ENCODE data around the gene HLA-DPB1. TPM values are rescaled to one million over a fixed set of nuclear protein-coding genes. Genes with fewer than 3 reads are reported as not detected.

HLA-DPB1 gene
- total RNA-seq, 1 donor from 2014 or later, result 5.5 TPM

DNA sequence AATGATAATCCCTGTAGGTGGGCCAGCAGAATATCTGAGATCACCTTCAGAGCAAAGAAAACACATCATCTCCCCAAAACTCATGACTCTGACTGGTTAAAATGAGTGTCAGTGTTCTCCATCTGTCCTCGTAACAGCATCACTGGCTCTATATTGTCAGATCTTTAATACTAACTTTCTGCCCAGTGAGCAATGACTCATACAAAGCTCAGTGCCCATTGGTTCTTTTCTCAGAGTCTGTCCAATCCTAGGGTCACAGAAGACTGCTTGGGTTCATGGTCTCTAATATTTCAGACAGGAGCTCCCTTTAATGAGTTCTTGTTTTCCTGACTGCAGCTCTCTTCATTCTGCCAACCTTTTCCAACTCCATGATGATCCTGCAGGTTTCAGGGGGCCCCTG, 36.4 kb downstream of the HLA-DPB1 start:
- H3K27me3 Mint-ChIP-seq (ENCODE audit: unreplicated experiment), result peaks cover 88% of the 10 kb centered on the region
- TF ChIP-seq, protein P1, sequence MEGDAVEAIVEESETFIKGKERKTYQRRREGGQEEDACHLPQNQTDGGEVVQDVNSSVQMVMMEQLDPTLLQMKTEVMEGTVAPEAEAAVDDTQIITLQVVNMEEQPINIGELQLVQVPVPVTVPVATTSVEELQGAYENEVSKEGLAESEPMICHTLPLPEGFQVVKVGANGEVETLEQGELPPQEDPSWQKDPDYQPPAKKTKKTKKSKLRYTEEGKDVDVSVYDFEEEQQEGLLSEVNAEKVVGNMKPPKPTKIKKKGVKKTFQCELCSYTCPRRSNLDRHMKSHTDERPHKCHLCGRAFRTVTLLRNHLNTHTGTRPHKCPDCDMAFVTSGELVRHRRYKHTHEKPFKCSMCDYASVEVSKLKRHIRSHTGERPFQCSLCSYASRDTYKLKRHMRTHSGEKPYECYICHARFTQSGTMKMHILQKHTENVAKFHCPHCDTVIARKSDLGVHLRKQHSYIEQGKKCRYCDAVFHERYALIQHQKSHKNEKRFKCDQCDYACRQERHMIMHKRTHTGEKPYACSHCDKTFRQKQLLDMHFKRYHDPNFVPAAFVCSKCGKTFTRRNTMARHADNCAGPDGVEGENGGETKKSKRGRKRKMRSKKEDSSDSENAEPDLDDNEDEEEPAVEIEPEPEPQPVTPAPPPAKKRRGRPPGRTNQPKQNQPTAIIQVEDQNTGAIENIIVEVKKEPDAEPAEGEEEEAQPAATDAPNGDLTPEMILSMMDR (IDR thresholded peaks at IDR 0.05), result no peak
- no peaks in the 10 kb centered on the region for H3K36me3 Mint-ChIP-seq (ENCODE audit: unreplicated experiment)
- H3K4me3 Mint-ChIP-seq (ENCODE audit: unreplicated experiment), result no peak overlapping the region
- no peak overlapping the region for H3K27ac Mint-ChIP-seq (ENCODE audit: unreplicated experiment)
- H3K4me1 Mint-ChIP-seq (ENCODE audit: unreplicated experiment), result peaks cover 7% of the 10 kb centered on the region
- no peaks in the 10 kb centered on the region for H3K9me3 Mint-ChIP-seq (ENCODE audit: unreplicated experiment)
- DNase-seq (ENCODE audit: extremely low spot score, unreplicated experiment), result no peak

DNA sequence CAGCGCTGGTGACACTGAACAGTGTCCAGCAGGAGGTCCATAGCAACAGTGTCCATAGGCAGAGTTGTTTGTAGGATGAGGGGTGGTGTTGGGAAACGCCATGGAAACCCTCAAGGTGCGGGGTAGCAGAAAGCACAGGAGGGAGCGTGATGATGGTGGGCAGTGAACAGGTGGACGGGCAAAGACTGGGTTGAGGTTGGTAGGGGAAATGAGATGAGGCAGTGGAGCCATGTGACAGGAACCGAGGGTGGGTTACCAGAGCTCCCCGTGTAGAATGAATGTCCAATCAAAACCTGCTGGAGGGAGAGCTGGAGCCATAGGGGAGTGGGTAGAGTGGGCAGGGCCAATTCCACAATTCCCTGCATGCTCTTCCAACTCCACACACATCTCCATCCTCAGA, 38.0 kb downstream of the HLA-DPB1 start:
- Mint-ChIP-seq H3K27ac (ENCODE audit: unreplicated experiment) (no peak overlapping the region), H3K9me3 (ENCODE audit: unreplicated experiment) (no peaks in the 10 kb centered on the region), H3K4me3 (ENCODE audit: unreplicated experiment) (no peak overlapping the region), H3K36me3 (ENCODE audit: unreplicated experiment) (no peaks in the 10 kb centered on the region), H3K27me3 (ENCODE audit: unreplicated experiment) (peaks cover 86% of the 10 kb centered on the region), H3K4me1 (ENCODE audit: unreplicated experiment) (peaks cover 8% of the 10 kb centered on the region)
- TF ChIP-seq, protein P1 (IDR thresholded peaks at IDR 0.05), result no peak
- DNase-seq (ENCODE audit: extremely low spot score, unreplicated experiment), result no peak

DNA sequence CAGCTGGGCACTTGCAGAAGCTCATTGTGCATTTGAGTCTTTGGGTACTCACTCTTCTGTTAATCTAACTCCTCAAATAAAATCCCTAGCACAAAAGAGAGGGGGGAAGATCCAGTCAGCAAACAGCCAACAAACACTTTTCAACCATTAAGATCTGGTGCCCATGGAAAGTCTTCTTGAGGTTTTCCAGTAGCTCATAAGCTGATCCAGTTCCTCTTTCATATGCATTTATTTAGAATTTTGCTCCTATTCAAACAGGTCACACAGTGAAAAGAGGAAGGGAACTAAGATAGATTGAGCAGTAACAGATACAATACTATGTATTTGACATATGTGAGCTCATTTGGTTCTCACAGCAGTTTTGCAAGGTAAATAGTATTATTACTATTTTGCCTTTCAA, 38.6 kb downstream of the HLA-DPB1 start:
- DNase-seq (ENCODE audit: extremely low spot score, unreplicated experiment), result no peak
- no peak overlapping the region for H3K4me3 Mint-ChIP-seq (ENCODE audit: unreplicated experiment)
- H3K4me1 Mint-ChIP-seq (ENCODE audit: unreplicated experiment), result peaks cover 8% of the 10 kb centered on the region
- TF ChIP-seq, protein P1 (IDR thresholded peaks at IDR 0.05), result no peak
- H3K27ac Mint-ChIP-seq (ENCODE audit: unreplicated experiment), result no peak overlapping the region
- no peaks in the 10 kb centered on the region for H3K36me3 Mint-ChIP-seq (ENCODE audit: unreplicated experiment)
- H3K27me3 Mint-ChIP-seq (ENCODE audit: unreplicated experiment), result peaks cover 88% of the 10 kb centered on the region
- no peaks in the 10 kb centered on the region for H3K9me3 Mint-ChIP-seq (ENCODE audit: unreplicated experiment)

DNA sequence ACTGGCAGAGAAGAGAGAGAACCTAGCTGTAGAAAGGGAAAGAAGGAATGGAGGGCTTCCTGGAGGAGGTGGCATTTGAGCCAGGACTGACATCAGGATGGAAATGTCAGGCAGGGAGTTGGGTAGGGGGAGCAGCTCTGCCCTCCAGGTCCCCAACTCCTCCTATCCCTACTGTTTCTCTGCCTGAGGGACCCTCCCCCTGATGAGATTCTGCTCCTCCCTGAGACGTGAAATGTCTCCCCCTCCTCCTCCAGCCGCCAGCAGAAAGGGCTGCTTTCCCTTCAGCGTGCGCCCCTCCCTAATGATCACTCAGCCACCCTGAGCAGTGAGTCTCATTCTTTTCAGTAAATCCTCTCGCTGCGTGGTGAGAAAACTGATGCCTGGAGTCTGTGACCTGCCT, 40.6 kb downstream of the HLA-DPB1 start:
- no peaks in the 10 kb centered on the region for H3K36me3 Mint-ChIP-seq (ENCODE audit: unreplicated experiment)
- no peak for DNase-seq (ENCODE audit: extremely low spot score, unreplicated experiment)
- TF ChIP-seq, protein P1 (IDR thresholded peaks at IDR 0.05), result no peak
- peaks cover 8% of the 10 kb centered on the region for H3K4me1 Mint-ChIP-seq (ENCODE audit: unreplicated experiment)
- H3K9me3 Mint-ChIP-seq (ENCODE audit: unreplicated experiment), result no peaks in the 10 kb centered on the region
- H3K4me3 Mint-ChIP-seq (ENCODE audit: unreplicated experiment), result no peak overlapping the region
- H3K27ac Mint-ChIP-seq (ENCODE audit: unreplicated experiment), result no peak overlapping the region
- H3K27me3 Mint-ChIP-seq (ENCODE audit: unreplicated experiment), result peaks cover 85% of the 10 kb centered on the region

DNA sequence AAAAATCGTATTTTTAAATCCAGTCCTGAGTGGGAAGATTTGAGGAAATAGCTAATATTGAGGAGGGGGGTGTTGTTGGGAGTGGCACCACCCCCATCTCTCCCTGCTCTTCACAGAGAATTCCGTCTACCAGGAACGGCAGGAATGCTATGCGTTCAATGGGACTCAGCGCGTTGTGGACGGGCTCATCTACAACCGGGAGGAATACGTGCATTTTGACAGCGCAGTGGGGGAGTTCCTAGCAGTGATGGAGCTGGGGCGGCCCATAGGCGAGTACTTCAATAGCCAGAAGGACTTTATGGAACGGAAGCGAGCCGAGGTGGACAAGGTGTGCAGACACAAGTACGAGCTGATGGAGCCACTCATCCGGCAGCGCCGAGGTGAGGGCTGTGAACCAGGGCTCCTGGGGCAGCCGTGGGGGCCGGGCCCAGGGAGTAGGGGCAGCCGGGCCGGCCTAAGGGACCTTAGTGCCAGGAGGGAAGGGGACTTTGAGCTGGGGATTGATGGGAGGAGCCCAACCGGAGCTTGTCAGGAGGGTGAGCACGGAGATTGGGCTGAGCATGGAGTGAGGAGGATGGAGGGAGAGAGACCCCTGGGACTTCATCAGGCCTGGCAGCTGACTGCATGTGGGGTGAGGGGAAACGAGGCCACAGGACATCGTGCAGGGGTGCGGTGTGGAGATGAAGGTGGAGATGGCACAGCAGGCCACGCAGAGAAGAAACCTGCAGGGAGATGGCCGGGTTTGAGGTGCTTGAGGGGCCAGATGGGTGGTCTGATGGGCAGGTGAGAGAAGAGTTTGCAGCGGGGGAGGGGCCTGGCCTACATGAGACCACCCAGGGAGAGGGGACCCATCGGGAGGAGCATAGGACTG, 41.3 kb downstream of the HLA-DPB1 start:
- Mint-ChIP-seq H3K27ac (ENCODE audit: unreplicated experiment) (no peak overlapping the region), H3K4me3 (ENCODE audit: unreplicated experiment) (no peak overlapping the region), H3K9me3 (ENCODE audit: unreplicated experiment) (no peaks in the 10 kb centered on the region), H3K27me3 (ENCODE audit: unreplicated experiment) (peaks cover 85% of the 10 kb centered on the region), H3K4me1 (ENCODE audit: unreplicated experiment) (peaks cover 8% of the 10 kb centered on the region), H3K36me3 (ENCODE audit: unreplicated experiment) (no peaks in the 10 kb centered on the region)
- peak; percentile 80 for DNase-seq (ENCODE audit: extremely low spot score, unreplicated experiment)
- TF ChIP-seq, protein P1 (IDR thresholded peaks at IDR 0.05), result no peak

All from osteocyte (in vitro differentiated cells).